ENCODE measurements around the gene LARP1B.

GRCh38 chr4:128241019-128241418 lies 179.9 kb downstream of the LARP1B start:
- TF ChIP-seq CTCF (IDR thresholded peaks at IDR 0.05) (no peak), TCF7L2 (IDR thresholded peaks at IDR 0.05; ENCODE audit: low read depth, low read length) (no peak), REST (IDR thresholded peaks at IDR 0.05; ENCODE audit: insufficient read depth in 1 of 2, low read depth in 2 of 2, low read length in 1 of 2) (no peak), POLR2AphosphoS5 (IDR thresholded peaks at IDR 0.05; ENCODE audit: low read depth, low read length) (no peak), SIN3A (IDR thresholded peaks at IDR 0.05; ENCODE audit: borderline replicate concordance, insufficient read depth, low read depth, low read length) (no peak)

Data from Panc1 (cell line).